Hepatocyte (in vitro differentiated cells): Measurements from ENCODE around the gene CCDC91. TPM values are rescaled to one million over a fixed set of nuclear protein-coding genes. Genes with fewer than 3 reads are reported as not detected.

Source experiments
- DNase-seq: peaks from one replicate; pipeline ENCODE4 v3.0.0-alpha.2; 2016; ENCODE audit warnings: low spot score
- H2AFZ ChIP-seq: fragments of 200-600 bp; sonication (generic); 2 replicates; pipeline ENCODE4 v1.6.0; 2016; ENCODE audit warnings: antibody characterized with exemption, mild to moderate bottlenecking
- H3K27ac ChIP-seq: fragments of 200-600 bp; sonication (generic); 2 replicates; pipeline ENCODE4 v1.5.1; 2016; ENCODE audit warnings: mild to moderate bottlenecking
- H3K27me3 ChIP-seq: fragments of 200-600 bp; sonication (generic); 2 replicates; pipeline ENCODE4 v1.6.1; 2016
- H3K36me3 ChIP-seq: fragments of 200-600 bp; sonication (generic); replicated peaks from 2 replicates; pipeline ENCODE4 v1.5.1; 2016; ENCODE audit warnings: low read depth; ENCODE audit not compliant: insufficient read depth
- H3K4me1 ChIP-seq: fragments of 200-600 bp; sonication (generic); 2 replicates; pipeline ENCODE4 v1.5.1; 2016; ENCODE audit warnings: mild to moderate bottlenecking, moderate library complexity; ENCODE audit not compliant: insufficient read depth
- H3K4me2 ChIP-seq: fragments of 200-600 bp; sonication (generic); 2 replicates; pipeline ENCODE4 v1.6.0; 2016
- H3K4me3 ChIP-seq: fragments of 200-600 bp; sonication (generic); 2 replicates; pipeline ENCODE4 v1.5.1; 2016; ENCODE audit warnings: mild to moderate bottlenecking
- H3K79me2 ChIP-seq: fragments of 200-600 bp; sonication (generic); 2 replicates; pipeline ENCODE4 v1.6.0; 2017; ENCODE audit warnings: mild to moderate bottlenecking
- H3K9me2 ChIP-seq: fragments of 200-600 bp; sonication (generic); replicated peaks from 2 replicates; pipeline ENCODE4 v1.6.0; 2017; ENCODE audit warnings: mild to moderate bottlenecking; ENCODE audit not compliant: insufficient read depth
- H3K9me3 ChIP-seq: fragments of 200-600 bp; sonication (generic); 2 replicates; pipeline ENCODE4 v1.5.1; 2016; ENCODE audit warnings: low read depth, mild to moderate bottlenecking
- H4K20me1 ChIP-seq: fragments of 200-600 bp; sonication (generic); 2 replicates; pipeline ENCODE4 v1.6.0; 2016; ENCODE audit warnings: mild to moderate bottlenecking; ENCODE audit not compliant: insufficient read depth, poor library complexity, severe bottlenecking
- EZH2 ChIP-seq: fragments of 200-600 bp; sonication (generic); IDR thresholded peaks from 2 replicates; pipeline ENCODE4 v1.6.1; 2016; ENCODE audit warnings: antibody characterized with exemption, mild to moderate bottlenecking, borderline replicate concordance
- EZH2phosphoT487 ChIP-seq: fragments of 200-600 bp; sonication (generic); IDR thresholded peaks from one replicate; pipeline ENCODE4 v1.6.1; 2018; ENCODE audit warnings: antibody characterized with exemption, mild to moderate bottlenecking, low read depth, moderate library complexity; ENCODE audit not compliant: unreplicated experiment, severe bottlenecking
- WGBS: methylation state at CpG from one replicate; pipeline ENCODE4 v1.1.6; 2016; ENCODE audit warnings: low lambda C conversion rate; ENCODE audit errors: missing lambda C conversion rate; 5-methylcytosine and 5-hydroxymethylcytosine counted together
- polyA plus RNA-seq: library from polyadenylated mRNA; unstranded; fragments of >200 nt; fragmentation: Nextera tagmentation; extraction: Ambion mirVana; gene quantifications from 2 replicates; pipeline ENCODE4 v1.2.1, GENCODE V29; 2016
- total RNA-seq: library from RNA; depleted of rRNA; stranded (reverse); fragments of >200 nt; gene quantifications from 2 replicates; pipeline ENCODE4 v1.2.3, GENCODE V29; 2014
- TF ChIP-seq, protein P1 (sequence below): fragments of 200-600 bp; sonication (generic); IDR thresholded peaks from 2 replicates; pipeline ENCODE4 v1.5.1; 2016; ENCODE audit warnings: antibody characterized with exemption, mild to moderate bottlenecking; ENCODE audit not compliant: poor library complexity

CCDC91 gene
- total and polyA plus RNA-seq, 2 experiments from 2014 or later = 14.2 to 15.1 TPM

- Histone ChIP-seq H3K27ac (no peak overlapping the region), H2AFZ (no peak overlapping the region), H3K4me3 (no peak overlapping the region), H3K4me2 (no peak overlapping the region), H3K79me2 (no peaks in the 10 kb centered on the region), H3K9me3 (no peaks in the 10 kb centered on the region), H3K4me1 (no peaks in the 10 kb centered on the region), H3K9me2 (no peaks in the 10 kb centered on the region), H3K36me3 (no peaks in the 10 kb centered on the region), H4K20me1 (no peaks in the 10 kb centered on the region), H3K27me3 (no peaks in the 10 kb centered on the region)
- WGBS = 84% methylated on average over 4 of the region's 4 CpGs
- TF ChIP-seq EZH2phosphoT487 (no peak), EZH2 (no peak)
- TF ChIP-seq, protein P1, sequence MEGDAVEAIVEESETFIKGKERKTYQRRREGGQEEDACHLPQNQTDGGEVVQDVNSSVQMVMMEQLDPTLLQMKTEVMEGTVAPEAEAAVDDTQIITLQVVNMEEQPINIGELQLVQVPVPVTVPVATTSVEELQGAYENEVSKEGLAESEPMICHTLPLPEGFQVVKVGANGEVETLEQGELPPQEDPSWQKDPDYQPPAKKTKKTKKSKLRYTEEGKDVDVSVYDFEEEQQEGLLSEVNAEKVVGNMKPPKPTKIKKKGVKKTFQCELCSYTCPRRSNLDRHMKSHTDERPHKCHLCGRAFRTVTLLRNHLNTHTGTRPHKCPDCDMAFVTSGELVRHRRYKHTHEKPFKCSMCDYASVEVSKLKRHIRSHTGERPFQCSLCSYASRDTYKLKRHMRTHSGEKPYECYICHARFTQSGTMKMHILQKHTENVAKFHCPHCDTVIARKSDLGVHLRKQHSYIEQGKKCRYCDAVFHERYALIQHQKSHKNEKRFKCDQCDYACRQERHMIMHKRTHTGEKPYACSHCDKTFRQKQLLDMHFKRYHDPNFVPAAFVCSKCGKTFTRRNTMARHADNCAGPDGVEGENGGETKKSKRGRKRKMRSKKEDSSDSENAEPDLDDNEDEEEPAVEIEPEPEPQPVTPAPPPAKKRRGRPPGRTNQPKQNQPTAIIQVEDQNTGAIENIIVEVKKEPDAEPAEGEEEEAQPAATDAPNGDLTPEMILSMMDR = no peak
- DNase-seq = no peak
These were observed 251.8 kb downstream of the CCDC91 start for GRCh38 chr12:28442101-28442500.

GRCh38 chr12:28443337-28443736, 253.1 kb downstream of the CCDC91 start:
- no peak overlapping the region for H3K4me3 ChIP-seq
- no peaks in the 10 kb centered on the region for H3K4me1 ChIP-seq
- no peaks in the 10 kb centered on the region for H3K36me3 ChIP-seq
- TF ChIP-seq EZH2 = no peak
- TF ChIP-seq, protein P1 = no peak
- no peak for TF ChIP-seq EZH2phosphoT487
- no peak overlapping the region for H3K27ac ChIP-seq
- no peak overlapping the region for H2AFZ ChIP-seq
- DNase-seq = no peak
- H3K27me3 ChIP-seq = no peaks in the 10 kb centered on the region
- H3K9me3 ChIP-seq = no peaks in the 10 kb centered on the region
- no peaks in the 10 kb centered on the region for H3K79me2 ChIP-seq
- H3K9me2 ChIP-seq = no peaks in the 10 kb centered on the region
- H3K4me2 ChIP-seq = no peak overlapping the region
- H4K20me1 ChIP-seq = no peaks in the 10 kb centered on the region

DNA sequence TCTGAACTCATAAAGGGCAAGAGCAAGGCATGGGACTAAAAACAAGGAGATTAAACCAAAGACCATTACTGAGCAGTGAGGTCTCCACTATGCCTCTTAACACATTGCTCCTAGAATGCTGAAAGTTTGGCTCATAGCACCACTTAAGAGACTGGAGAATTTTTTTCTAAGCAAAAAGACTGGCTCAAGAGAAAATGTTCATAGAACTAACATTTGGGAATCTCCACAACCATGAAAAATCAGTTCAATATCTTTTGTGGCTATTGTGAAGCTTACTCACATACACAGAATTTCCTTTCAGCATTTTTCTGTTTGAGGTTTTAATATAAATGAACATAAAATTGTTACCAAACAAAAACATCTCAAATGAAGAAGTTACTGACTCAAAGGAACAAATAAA, 255.8 kb downstream of the CCDC91 start:
- Histone ChIP-seq H3K79me2 (no peaks in the 10 kb centered on the region), H3K36me3 (no peaks in the 10 kb centered on the region), H2AFZ (no peak overlapping the region), H3K4me3 (no peak overlapping the region), H3K9me3 (no peaks in the 10 kb centered on the region), H3K4me2 (no peak overlapping the region), H3K27ac (no peak overlapping the region), H3K9me2 (no peaks in the 10 kb centered on the region), H3K27me3 (no peaks in the 10 kb centered on the region), H4K20me1 (no peaks in the 10 kb centered on the region), H3K4me1 (no peaks in the 10 kb centered on the region)
- TF ChIP-seq EZH2 (no peak), EZH2phosphoT487 (no peak)
- TF ChIP-seq, protein P1 = no peak
- DNase-seq = no peak

GRCh38 chr12:28453686-28454085, 263.4 kb downstream of the CCDC91 start:
- 92% methylated on average over 4 of the region's 4 CpGs for WGBS
- H3K4me2 ChIP-seq = no peak overlapping the region
- H3K4me1 ChIP-seq = no peaks in the 10 kb centered on the region
- H4K20me1 ChIP-seq = no peaks in the 10 kb centered on the region
- no peaks in the 10 kb centered on the region for H3K27me3 ChIP-seq
- no peak for TF ChIP-seq EZH2phosphoT487
- H3K4me3 ChIP-seq = no peak overlapping the region
- no peak overlapping the region for H3K27ac ChIP-seq
- no peaks in the 10 kb centered on the region for H3K9me2 ChIP-seq
- no peaks in the 10 kb centered on the region for H3K36me3 ChIP-seq
- no peak for DNase-seq
- H3K79me2 ChIP-seq = no peaks in the 10 kb centered on the region
- no peaks in the 10 kb centered on the region for H3K9me3 ChIP-seq
- H2AFZ ChIP-seq = no peak overlapping the region
